T-helper 1 cell treated with Interleukin-12 subunit alpha and Interleukin-12 subunit beta and Interleukin-4 antibody, amounts not matched to agents 30 μg/mL and 1 μg/mL, for 36 hours (primary cell): ENCODE data around the gene GPR142.

Experiments
- H3K27ac Mint-ChIP-seq: one replicate; pipeline ENCODE4 v1.8.0; 2021; ENCODE audit warnings: mild to moderate bottlenecking, mixed read lengths
- H3K27me3 Mint-ChIP-seq: one replicate; pipeline ENCODE4 v1.8.0; 2021; ENCODE audit warnings: low read depth, mixed read lengths
- H3K36me3 Mint-ChIP-seq: one replicate; pipeline ENCODE4 v1.8.0; 2021; ENCODE audit warnings: low read depth, mixed read lengths
- H3K4me1 Mint-ChIP-seq: one replicate; pipeline ENCODE4 v1.8.0; 2021; ENCODE audit warnings: low read depth, mixed read lengths
- H3K4me3 Mint-ChIP-seq: one replicate; pipeline ENCODE4 v1.8.0; 2021; ENCODE audit warnings: mild to moderate bottlenecking, moderate library complexity, mixed read lengths
- H3K9me3 Mint-ChIP-seq: one replicate; pipeline ENCODE4 v1.8.0; 2021; ENCODE audit warnings: mixed read lengths

Gene GPR142

GRCh38 chr17:74367206-74367605, at the start of gene GPR142:
Gene GPR142, plus strand, starts transcription at chr17:74367506. Its CDS starts 2,035 bp downstream, at chr17:74369541.
- no peaks in the 10 kb centered on the region for H3K9me3 Mint-ChIP-seq
- no peak within 1 kb of the TSS for H3K4me3 Mint-ChIP-seq
- H3K36me3 Mint-ChIP-seq, result no peaks in the 10 kb centered on the region
- peaks cover 4% of the 10 kb centered on the region for H3K27me3 Mint-ChIP-seq
- peaks cover 13% of the 10 kb centered on the region for H3K4me1 Mint-ChIP-seq
- no peak within 1 kb of the TSS for H3K27ac Mint-ChIP-seq

DNA sequence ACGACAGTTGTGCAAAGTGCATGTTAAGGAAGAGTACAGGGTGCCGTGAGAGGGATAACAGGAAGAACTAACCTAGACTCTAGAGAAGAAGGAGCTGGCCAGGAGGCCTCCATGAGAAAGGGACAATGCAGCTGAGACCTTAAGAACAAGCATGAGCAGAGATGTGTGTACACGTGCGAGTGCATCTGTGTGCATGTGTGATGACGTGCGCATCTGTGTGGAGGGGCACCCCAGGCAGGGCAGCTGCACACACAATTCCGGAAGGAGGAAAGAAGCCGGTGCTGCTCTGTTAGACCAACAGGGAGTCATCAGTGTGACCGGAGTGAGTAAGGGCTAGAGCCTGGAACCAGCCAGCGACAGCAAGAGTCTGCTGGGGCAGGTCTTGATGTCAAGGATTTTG, 48.9 kb upstream of the GPR142 start:
- no peak overlapping the region for H3K4me3 Mint-ChIP-seq
- peaks cover 3% of the 10 kb centered on the region for H3K9me3 Mint-ChIP-seq
- no peaks in the 10 kb centered on the region for H3K36me3 Mint-ChIP-seq
- H3K27me3 Mint-ChIP-seq, result peaks cover 19% of the 10 kb centered on the region
- no peaks in the 10 kb centered on the region for H3K4me1 Mint-ChIP-seq
- H3K27ac Mint-ChIP-seq, result no peak overlapping the region

DNA sequence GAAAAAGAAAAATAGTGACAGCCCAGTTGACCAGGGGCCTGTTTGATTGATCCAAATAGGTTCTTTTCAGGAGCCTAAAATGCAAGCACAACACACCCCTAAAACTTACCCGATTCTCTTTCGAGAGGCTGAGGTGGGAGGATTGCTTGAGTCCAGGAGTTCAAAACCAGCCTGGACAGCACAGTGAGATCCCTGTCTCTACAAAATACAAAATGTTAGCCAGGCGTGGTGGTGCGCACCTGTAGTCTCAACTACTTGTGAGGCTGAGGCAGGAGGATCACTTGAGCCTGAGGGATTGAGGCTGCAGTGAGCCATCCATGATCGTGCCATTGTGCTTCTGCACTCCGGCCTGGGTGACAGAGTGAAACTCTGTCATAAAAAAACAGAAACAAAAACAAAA, 42.8 kb upstream of the GPR142 start:
- H3K36me3 Mint-ChIP-seq, result no peaks in the 10 kb centered on the region
- peaks cover 44% of the 10 kb centered on the region for H3K27me3 Mint-ChIP-seq
- no peak overlapping the region for H3K27ac Mint-ChIP-seq
- no peak overlapping the region for H3K4me3 Mint-ChIP-seq
- peaks cover 13% of the 10 kb centered on the region for H3K4me1 Mint-ChIP-seq
- no peaks in the 10 kb centered on the region for H3K9me3 Mint-ChIP-seq

GRCh38 chr17:74325376-74325742, 41.9 kb upstream of the GPR142 start:
- Mint-ChIP-seq H3K4me1 (peaks cover 14% of the 10 kb centered on the region), H3K36me3 (no peaks in the 10 kb centered on the region), H3K9me3 (no peaks in the 10 kb centered on the region), H3K27me3 (peaks cover 44% of the 10 kb centered on the region), H3K27ac (no peak overlapping the region), H3K4me3 (no peak overlapping the region)

GRCh38 chr17:74325743-74326379, 41.4 kb upstream of the GPR142 start, which contains the start of gene KIF19:
Gene KIF19, plus strand, starts transcription at chr17:74326226. Its CDS starts 124 bp downstream, at chr17:74326350.
- H3K27me3 Mint-ChIP-seq, result peaks cover 42% of the 10 kb centered on the region
- no peaks in the 10 kb centered on the region for H3K9me3 Mint-ChIP-seq
- peaks cover 14% of the 10 kb centered on the region for H3K4me1 Mint-ChIP-seq
- peak within 1 kb of the TSS; percentile 13 for H3K4me3 Mint-ChIP-seq
- no peaks in the 10 kb centered on the region for H3K36me3 Mint-ChIP-seq
- no peak within 1 kb of the TSS for H3K27ac Mint-ChIP-seq

DNA sequence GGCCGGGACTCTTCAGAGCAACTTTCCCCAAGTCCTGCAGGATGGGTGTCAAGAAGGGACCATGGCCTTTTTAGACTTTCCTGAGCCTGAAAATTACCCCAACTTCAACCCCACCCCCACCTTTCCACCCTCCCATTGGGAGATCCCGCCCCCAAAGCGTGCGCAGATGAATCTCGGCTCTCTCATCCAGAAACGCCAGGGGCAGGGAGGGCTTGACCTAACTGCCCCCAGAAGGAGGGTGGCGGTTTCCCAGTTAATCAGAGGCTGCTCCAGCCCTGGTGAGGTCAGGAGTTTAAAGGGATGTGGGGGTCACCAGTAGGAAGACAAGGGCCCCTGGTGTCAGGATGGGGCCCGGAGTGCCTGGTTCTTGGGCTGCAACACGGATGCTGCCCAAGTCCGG, 40.8 kb upstream of the GPR142 start:
- peaks cover 14% of the 10 kb centered on the region for H3K4me1 Mint-ChIP-seq
- no peaks in the 10 kb centered on the region for H3K9me3 Mint-ChIP-seq
- no peaks in the 10 kb centered on the region for H3K36me3 Mint-ChIP-seq
- no peak overlapping the region for H3K27ac Mint-ChIP-seq
- H3K4me3 Mint-ChIP-seq, result peak overlapping the region; percentile 13
- H3K27me3 Mint-ChIP-seq, result peaks cover 40% of the 10 kb centered on the region

GRCh38 chr17:74328487-74328886, 38.8 kb upstream of the GPR142 start:
- H3K27me3 Mint-ChIP-seq, result peaks cover 25% of the 10 kb centered on the region
- H3K27ac Mint-ChIP-seq, result no peak overlapping the region
- H3K36me3 Mint-ChIP-seq, result no peaks in the 10 kb centered on the region
- no peak overlapping the region for H3K4me3 Mint-ChIP-seq
- peaks cover 14% of the 10 kb centered on the region for H3K4me1 Mint-ChIP-seq
- no peaks in the 10 kb centered on the region for H3K9me3 Mint-ChIP-seq

GRCh38 chr17:74329378-74329777, 37.9 kb upstream of the GPR142 start:
- H3K36me3 Mint-ChIP-seq, result no peaks in the 10 kb centered on the region
- H3K27me3 Mint-ChIP-seq, result peaks cover 21% of the 10 kb centered on the region
- no peak overlapping the region for H3K27ac Mint-ChIP-seq
- peak overlapping the region; percentile 37 for H3K4me3 Mint-ChIP-seq
- H3K9me3 Mint-ChIP-seq, result no peaks in the 10 kb centered on the region
- H3K4me1 Mint-ChIP-seq, result peaks cover 15% of the 10 kb centered on the region

DNA sequence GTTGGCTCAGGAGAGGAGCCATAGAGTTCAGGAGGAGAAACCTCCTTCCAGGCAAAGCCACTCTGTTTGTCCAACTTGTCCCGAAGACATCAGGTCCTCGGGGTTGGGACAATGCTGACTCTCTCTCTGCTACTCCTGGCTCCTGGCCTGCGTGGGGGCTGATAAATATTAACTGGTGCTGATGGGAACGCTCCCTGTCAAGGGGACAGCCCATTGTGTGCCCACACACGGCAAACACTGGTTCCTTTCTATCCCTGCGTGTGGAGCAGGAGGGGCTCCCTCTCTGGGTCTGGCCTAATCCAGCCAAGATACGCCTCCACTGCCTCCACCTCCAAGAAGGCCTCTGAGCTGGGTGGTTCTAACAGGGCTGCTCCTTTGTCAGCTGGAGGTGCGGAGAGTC, 36.9 kb upstream of the GPR142 start:
- Mint-ChIP-seq H3K27ac (no peak overlapping the region), H3K27me3 (peaks cover 10% of the 10 kb centered on the region), H3K4me1 (peaks cover 19% of the 10 kb centered on the region), H3K4me3 (no peak overlapping the region), H3K9me3 (no peaks in the 10 kb centered on the region), H3K36me3 (no peaks in the 10 kb centered on the region)

GRCh38 chr17:74332017-74332650, 35.2 kb upstream of the GPR142 start:
- no peak overlapping the region for H3K27ac Mint-ChIP-seq
- no peaks in the 10 kb centered on the region for H3K36me3 Mint-ChIP-seq
- no peak overlapping the region for H3K4me3 Mint-ChIP-seq
- peaks cover 4% of the 10 kb centered on the region for H3K27me3 Mint-ChIP-seq
- H3K4me1 Mint-ChIP-seq, result peaks cover 19% of the 10 kb centered on the region
- H3K9me3 Mint-ChIP-seq, result no peaks in the 10 kb centered on the region

DNA sequence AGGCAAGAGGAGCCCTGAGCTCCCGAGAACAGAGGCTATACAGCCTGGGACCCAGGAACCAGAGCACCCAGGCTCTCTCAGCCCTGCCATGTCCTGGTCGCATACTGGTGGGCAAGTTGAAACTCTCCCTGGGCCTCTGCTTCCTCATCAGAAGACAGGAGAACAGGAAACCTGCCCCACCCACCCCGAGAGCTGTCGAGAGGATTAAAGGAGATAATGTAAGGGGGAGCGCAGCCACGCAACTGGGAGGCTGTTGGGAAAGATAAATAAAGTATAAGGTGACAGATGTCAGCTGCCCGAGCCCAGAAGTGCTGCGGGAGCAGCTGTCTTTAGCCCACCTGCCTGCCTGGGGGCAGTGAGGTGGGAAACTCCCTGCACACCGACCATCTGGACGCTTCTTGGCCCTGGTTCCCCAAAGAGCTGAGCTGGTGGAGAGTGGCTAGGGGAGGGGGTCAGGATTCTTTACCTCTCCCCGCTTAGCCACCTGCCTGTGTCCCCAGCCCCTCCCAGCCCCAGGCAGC, 34.5 kb upstream of the GPR142 start:
- no peak overlapping the region for H3K4me3 Mint-ChIP-seq
- peaks cover 19% of the 10 kb centered on the region for H3K4me1 Mint-ChIP-seq
- no peaks in the 10 kb centered on the region for H3K36me3 Mint-ChIP-seq
- no peaks in the 10 kb centered on the region for H3K9me3 Mint-ChIP-seq
- no peak overlapping the region for H3K27ac Mint-ChIP-seq
- H3K27me3 Mint-ChIP-seq, result peaks cover 4% of the 10 kb centered on the region

DNA sequence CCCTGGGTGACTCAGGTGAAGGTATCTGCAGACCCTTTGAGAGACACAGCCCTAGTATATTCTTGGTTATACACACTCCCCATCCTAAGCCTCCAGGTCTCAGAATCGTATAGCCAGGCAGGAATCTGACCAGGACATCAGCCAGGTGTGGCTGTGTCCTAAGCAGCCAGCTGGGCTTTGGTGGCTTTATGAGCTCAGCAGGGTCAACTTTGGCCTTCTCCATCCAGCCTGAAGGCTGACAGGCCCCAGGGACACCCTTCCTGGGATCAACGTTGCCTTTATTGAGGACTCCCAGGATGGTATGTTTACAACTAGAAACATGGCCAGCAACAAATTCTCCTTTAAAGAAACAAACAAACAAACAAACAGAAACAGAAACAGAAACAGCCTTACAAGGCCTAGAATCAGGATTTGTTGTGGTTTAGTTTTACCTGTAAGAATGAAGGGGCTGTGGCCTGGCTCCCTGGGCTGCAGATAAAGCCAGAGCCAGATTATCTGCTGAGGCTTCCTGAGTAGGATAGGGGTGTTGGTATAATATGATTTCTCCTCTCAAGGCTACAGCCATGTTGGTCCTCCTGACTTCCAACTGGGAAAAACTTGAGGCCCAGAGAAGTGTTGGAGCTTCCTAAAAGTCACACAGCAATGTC, 32.8 kb upstream of the GPR142 start:
- Mint-ChIP-seq H3K36me3 (no peaks in the 10 kb centered on the region), H3K9me3 (no peaks in the 10 kb centered on the region), H3K27me3 (no peaks in the 10 kb centered on the region), H3K27ac (no peak overlapping the region), H3K4me1 (peaks cover 9% of the 10 kb centered on the region), H3K4me3 (no peak overlapping the region)

DNA sequence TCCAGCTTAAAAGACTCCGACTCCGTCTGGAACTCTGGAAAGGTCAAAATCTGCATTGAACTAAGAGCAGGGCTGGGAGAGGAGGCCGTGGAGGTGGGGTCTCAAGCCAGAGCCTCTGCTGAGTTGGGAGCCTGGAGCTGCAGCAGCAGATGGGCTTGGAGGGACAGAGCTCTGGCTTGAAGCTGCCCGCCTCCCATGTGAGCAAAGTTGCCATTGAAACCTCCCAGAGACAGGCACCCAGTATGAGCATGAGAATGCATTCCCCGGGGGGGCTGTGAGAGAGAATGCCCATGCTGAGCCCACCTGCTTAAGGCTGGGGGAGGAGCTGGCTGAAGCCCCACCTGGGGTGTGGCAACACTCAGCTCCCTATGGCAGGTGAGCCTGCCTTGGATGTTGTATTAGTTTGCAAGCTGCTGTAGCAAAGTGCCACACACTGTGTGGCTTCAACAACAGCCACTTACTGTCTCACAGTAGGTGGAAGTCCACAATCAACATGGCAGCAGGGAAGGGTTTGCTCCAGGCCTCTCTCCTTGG, 31.7 kb upstream of the GPR142 start:
- Mint-ChIP-seq H3K36me3 (no peaks in the 10 kb centered on the region), H3K27ac (no peak overlapping the region), H3K27me3 (no peaks in the 10 kb centered on the region), H3K4me3 (no peak overlapping the region), H3K4me1 (peaks cover 8% of the 10 kb centered on the region), H3K9me3 (no peaks in the 10 kb centered on the region)

DNA sequence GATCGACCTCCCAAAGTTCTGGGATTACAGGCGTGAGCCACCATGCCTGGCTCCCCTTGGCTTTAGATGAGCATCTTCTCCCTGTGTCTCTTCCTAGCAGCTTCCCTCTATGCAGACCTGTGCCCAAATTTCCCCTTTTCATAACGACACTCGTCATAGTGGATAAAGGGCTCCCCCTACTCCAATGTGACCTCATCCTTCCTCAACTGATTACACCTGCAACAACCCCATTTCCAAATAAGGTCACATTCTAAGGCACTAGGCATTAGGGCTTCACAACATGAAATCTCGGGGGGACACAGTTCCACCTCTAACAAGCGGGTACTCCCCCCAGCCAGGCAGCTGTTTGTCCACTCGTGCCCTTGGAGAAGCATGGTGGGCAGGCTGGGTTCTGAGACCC, 31.0 kb upstream of the GPR142 start:
- Mint-ChIP-seq H3K4me1 (peaks cover 8% of the 10 kb centered on the region), H3K27me3 (no peaks in the 10 kb centered on the region), H3K9me3 (no peaks in the 10 kb centered on the region), H3K36me3 (no peaks in the 10 kb centered on the region), H3K27ac (no peak overlapping the region), H3K4me3 (no peak overlapping the region)
